NT2/D1 (cell line): ENCODE data around the gene ITCH.
"Not testable (repeated sequence)": the region's sequence is repeated elsewhere in the genome, so short reads cannot be mapped to it uniquely, and the experiment has no call there.

Source experiments
- DNase-seq: peaks from one replicate; pipeline ENCODE4 v3.0.0-alpha.2; 2011; ENCODE audit warnings: low read depth, low spot score
- H3K27me3 ChIP-seq: 2 replicates; pipeline ENCODE4 v1.6.0; 2011; ENCODE audit warnings: mild to moderate bottlenecking; ENCODE audit not compliant: insufficient read length, insufficient read depth
- H3K36me3 ChIP-seq: 2 replicates; pipeline ENCODE4 v1.6.1; 2011; ENCODE audit warnings: mild to moderate bottlenecking, low read length, mixed read lengths; ENCODE audit not compliant: insufficient read depth, insufficient read length
- H3K4me1 ChIP-seq: 2 replicates; pipeline ENCODE4 v1.5.1; 2011; ENCODE audit not compliant: insufficient read depth, insufficient read length
- H3K4me3 ChIP-seq: 2 replicates; pipeline ENCODE4 v1.5.1; 2011; ENCODE audit warnings: low read depth; ENCODE audit not compliant: insufficient read length
- H3K9ac ChIP-seq: 2 replicates; pipeline ENCODE4 v1.6.0; 2011; ENCODE audit warnings: low read depth; ENCODE audit not compliant: insufficient read length
- H3K9me3 ChIP-seq: 2 replicates; pipeline ENCODE4 v1.5.1; 2011; ENCODE audit warnings: mild to moderate bottlenecking, low read length; ENCODE audit not compliant: insufficient read depth
- SUZ12 ChIP-seq: IDR thresholded peaks from 2 replicates; pipeline ENCODE4 v1.6.1; 2011; ENCODE audit not compliant: insufficient read length, insufficient read depth; ENCODE audit errors: extremely low read depth
- YY1 ChIP-seq: IDR thresholded peaks from 2 replicates; pipeline ENCODE4 v1.6.1; 2011; ENCODE audit not compliant: insufficient read length, insufficient read depth
- ZNF274 ChIP-seq: IDR thresholded peaks from 2 replicates; pipeline ENCODE4 v1.6.1; 2011; ENCODE audit warnings: mild to moderate bottlenecking, low read depth, low read length

ITCH gene

DNA sequence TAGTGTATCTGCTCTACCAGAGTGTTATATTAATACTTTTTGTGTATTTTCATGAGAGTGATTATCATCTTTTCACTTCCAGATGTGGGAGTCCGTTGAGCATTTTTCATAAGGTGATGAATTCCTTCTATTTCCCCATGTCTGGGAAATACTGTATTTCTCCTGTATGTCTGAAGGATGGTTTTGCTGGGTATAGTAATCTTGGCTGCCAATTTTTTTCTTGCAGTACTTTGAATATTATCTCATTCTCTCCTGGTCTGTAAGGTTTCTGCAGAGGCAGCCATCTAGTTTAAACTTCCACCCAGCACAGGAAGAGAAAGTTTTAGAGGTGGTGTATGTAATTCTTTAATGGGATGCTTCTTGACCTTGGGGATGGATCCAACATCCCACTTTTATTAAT is 137.8 kb downstream of the ITCH start:
- Histone ChIP-seq H3K27me3 (no peaks in the 10 kb centered on the region), H3K4me3 (no peak overlapping the region), H3K9me3 (peaks cover 7% of the 10 kb centered on the region), H3K36me3 (peaks cover 19% of the 10 kb centered on the region), H3K9ac (no peak overlapping the region), H3K4me1 (no peaks in the 10 kb centered on the region)
- TF ChIP-seq SUZ12: no peak
- DNase-seq: no peak

- TF ChIP-seq ZNF274 (no peak), SUZ12 (no peak), YY1 (no peak)
- H3K36me3 ChIP-seq: peaks cover 59% of the 10 kb centered on the region
- no peak for DNase-seq
- no peaks in the 10 kb centered on the region for H3K27me3 ChIP-seq
- H3K4me3 ChIP-seq: no peak overlapping the region
- H3K9ac ChIP-seq: no peak overlapping the region
- H3K4me1 ChIP-seq: no peaks in the 10 kb centered on the region
- no peaks in the 10 kb centered on the region for H3K9me3 ChIP-seq
These were observed 143.4 kb downstream of the ITCH start for GRCh38 chr20:34506480-34506879.

DNA sequence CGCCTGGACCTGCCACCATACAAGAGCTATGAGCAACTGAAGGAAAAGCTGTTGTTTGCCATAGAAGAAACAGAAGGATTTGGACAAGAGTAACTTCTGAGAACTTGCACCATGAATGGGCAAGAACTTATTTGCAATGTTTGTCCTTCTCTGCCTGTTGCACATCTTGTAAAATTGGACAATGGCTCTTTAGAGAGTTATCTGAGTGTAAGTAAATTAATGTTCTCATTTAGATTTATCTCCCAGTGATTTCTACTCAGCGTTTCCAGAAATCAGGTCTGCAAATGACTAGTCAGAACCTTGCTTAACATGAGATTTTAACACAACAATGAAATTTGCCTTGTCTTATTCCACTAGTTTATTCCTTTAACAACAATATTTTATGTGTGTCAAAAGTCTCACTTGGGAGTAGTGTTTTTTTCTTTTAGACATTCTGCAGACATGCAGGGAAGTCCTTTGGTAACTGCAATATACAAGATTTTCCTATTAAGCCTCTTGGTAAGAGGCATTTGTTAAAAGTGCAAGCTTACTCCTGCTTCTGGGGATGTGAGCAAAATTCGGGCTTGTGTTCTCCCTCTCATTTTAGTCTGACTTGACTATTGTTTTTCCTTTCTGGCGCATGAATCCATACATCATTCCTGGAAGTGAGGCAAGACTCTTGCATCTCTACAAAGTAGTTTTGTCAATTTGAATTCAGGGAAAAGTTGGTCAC is 144.8 kb downstream of the ITCH start:
- H3K9ac ChIP-seq: no peak overlapping the region
- peaks cover 69% of the 10 kb centered on the region for H3K36me3 ChIP-seq
- TF ChIP-seq ZNF274: no peak
- no peak for TF ChIP-seq SUZ12
- H3K9me3 ChIP-seq: no peaks in the 10 kb centered on the region
- H3K4me3 ChIP-seq: no peak overlapping the region
- DNase-seq: no peak
- H3K27me3 ChIP-seq: no peaks in the 10 kb centered on the region
- H3K4me1 ChIP-seq: no peaks in the 10 kb centered on the region

DNA sequence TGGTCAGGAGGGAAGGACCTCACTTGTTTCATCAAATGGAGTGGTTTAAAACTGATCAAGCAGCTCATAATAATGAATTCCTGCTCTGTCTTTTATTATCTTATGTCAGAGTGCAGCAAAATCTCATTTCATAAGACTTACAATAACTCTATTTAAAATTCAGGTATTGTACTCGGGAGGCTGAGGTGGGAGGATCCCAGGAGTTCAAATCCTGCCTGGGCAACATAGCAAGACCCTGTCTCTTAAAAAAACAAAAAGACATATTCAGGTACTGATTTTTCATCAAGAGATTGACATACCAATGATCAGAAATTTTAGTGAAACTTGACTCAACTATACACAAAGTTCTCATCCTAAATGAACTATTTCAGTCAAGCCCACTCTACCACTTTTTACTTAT is 147.5 kb downstream of the ITCH start:
- DNase-seq: no peak
- H3K9ac ChIP-seq: no peak overlapping the region
- H3K4me1 ChIP-seq: no peaks in the 10 kb centered on the region
- no peak overlapping the region for H3K4me3 ChIP-seq
- no peak for TF ChIP-seq ZNF274
- no peak for TF ChIP-seq YY1
- TF ChIP-seq SUZ12: no peak
- H3K36me3 ChIP-seq: peaks cover 62% of the 10 kb centered on the region
- H3K27me3 ChIP-seq: no peaks in the 10 kb centered on the region
- no peaks in the 10 kb centered on the region for H3K9me3 ChIP-seq

DNA sequence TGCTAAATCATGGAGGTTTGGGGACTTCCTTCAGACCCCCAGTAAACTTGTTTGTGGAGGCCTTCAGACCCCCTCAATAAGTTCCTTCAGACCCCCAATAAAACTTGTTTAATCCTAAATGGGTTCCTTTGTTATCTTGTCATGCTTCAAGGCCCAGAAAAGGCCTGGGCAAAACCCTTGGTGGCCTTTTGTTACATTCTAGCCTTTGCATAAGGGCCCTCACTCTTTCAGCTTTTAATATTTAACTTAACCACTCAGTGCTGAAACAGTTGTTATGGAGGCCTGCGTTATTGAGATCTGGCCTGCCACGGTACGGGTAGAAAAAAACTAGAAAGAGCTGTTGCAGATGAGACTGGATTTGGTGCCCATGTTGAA is 148.8 kb downstream of the ITCH start:
- no peak for DNase-seq
- Histone ChIP-seq H3K27me3 (no peaks in the 10 kb centered on the region), H3K9ac (no peak overlapping the region), H3K4me1 (no peaks in the 10 kb centered on the region), H3K9me3 (no peaks in the 10 kb centered on the region), H3K36me3 (peaks cover 52% of the 10 kb centered on the region), H3K4me3 (no peak overlapping the region)
- no peak for TF ChIP-seq YY1

GRCh38 chr20:34512266-34512954 is 149.3 kb downstream of the ITCH start:
- H3K9ac ChIP-seq: no peak overlapping the region
- no peak for DNase-seq
- no peaks in the 10 kb centered on the region for H3K27me3 ChIP-seq

GRCh38 chr20:34512955-34513419 is 149.9 kb downstream of the ITCH start:
- no peak overlapping the region for H3K4me3 ChIP-seq

More at GRCh38 chr20:34512266-34512954, 149.3 kb downstream of the ITCH start:
- no peaks in the 10 kb centered on the region for H3K9me3 ChIP-seq
- H3K4me1 ChIP-seq: no peaks in the 10 kb centered on the region
- H3K4me3 ChIP-seq: no peak overlapping the region
- H3K36me3 ChIP-seq: peaks cover 52% of the 10 kb centered on the region
- TF ChIP-seq SUZ12: no peak
- no peak for TF ChIP-seq YY1
- no peak for TF ChIP-seq ZNF274

GRCh38 chr20:34514034-34514433 is 151.0 kb downstream of the ITCH start:
- H3K4me3 ChIP-seq, H3K27me3 ChIP-seq, DNase-seq, H3K9me3 ChIP-seq, H3K4me1 ChIP-seq: not testable (repeated sequence)
- H3K9ac ChIP-seq: peak overlapping the region; percentile 8
- peaks cover 42% of the 10 kb centered on the region for H3K36me3 ChIP-seq

More at GRCh38 chr20:34512955-34513419, 149.9 kb downstream of the ITCH start:
- H3K27me3 ChIP-seq: no peaks in the 10 kb centered on the region
- H3K36me3 ChIP-seq: peaks cover 47% of the 10 kb centered on the region
- no peak for DNase-seq
- no peaks in the 10 kb centered on the region for H3K9me3 ChIP-seq
- H3K4me1 ChIP-seq: no peaks in the 10 kb centered on the region
- no peak for TF ChIP-seq ZNF274
- TF ChIP-seq SUZ12: no peak
- TF ChIP-seq YY1: no peak
- no peak overlapping the region for H3K9ac ChIP-seq
